KOPT-K1 (cell line): ENCODE results near the gene CABP7.
A peak's percentile ranks its signal among the peaks of the same experiment; 100 is the strongest.
"Not testable (repeated sequence)": the region's sequence is repeated elsewhere in the genome, so short reads cannot be mapped to it uniquely, and the experiment has no call there.

Experiments used
- H3K27ac ChIP-seq: fragments of 200-600 bp; sonication (generic); 2 replicates; pipeline ENCODE4 v1.5.1; 2016; ENCODE audit warnings: antibody characterized with exemption, mild to moderate bottlenecking, low read depth, low read length; ENCODE audit not compliant: poor library complexity, severe bottlenecking
- H3K36me3 ChIP-seq: fragments of 200-600 bp; sonication (generic); 2 replicates; pipeline ENCODE4 v1.5.1; 2017; ENCODE audit warnings: antibody characterized with exemption, mild to moderate bottlenecking, low read length, moderate library complexity; ENCODE audit not compliant: insufficient read depth
- H3K9me3 ChIP-seq: fragments of 200-600 bp; sonication (generic); 2 replicates; pipeline ENCODE4 v1.5.1; 2017; ENCODE audit warnings: antibody characterized with exemption, low read length, mild to moderate bottlenecking; ENCODE audit not compliant: insufficient read depth, poor library complexity, severe bottlenecking

Gene CABP7

GRCh38 chr22:29741926-29742325, 22.1 kb downstream of the CABP7 start:
- Histone ChIP-seq H3K36me3 (no peaks in the 10 kb centered on the region; the same call in 1 of the 2 replicates), H3K9me3 (no peaks in the 10 kb centered on the region), H3K27ac (peak overlapping the region; percentile 64)

GRCh38 chr22:29742326-29742725, 22.5 kb downstream of the CABP7 start:
- Histone ChIP-seq H3K9me3 (no peaks in the 10 kb centered on the region), H3K36me3 (no peaks in the 10 kb centered on the region; the same call in 1 of the 2 replicates), H3K27ac (peak overlapping the region; percentile 64)

DNA sequence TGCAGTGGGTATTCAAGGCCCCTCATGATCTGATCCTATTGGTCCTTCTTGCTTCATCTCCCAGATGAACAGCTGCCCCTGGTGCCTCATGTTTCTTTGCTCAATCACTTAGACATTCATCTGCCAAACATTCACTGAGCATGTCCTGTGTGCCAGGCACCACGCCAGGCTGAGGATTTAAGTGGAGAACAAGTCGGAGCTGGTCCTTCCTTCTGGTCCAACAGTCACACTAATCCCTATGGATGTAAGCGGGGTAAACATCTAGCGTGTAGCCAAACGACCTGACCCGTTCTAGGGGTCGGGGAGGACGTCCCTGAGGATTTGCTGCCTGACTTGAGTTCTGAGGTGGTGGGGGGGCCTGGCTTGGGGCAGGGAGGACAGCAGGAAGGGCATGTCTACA, 25.1 kb downstream of the CABP7 start:
- Histone ChIP-seq H3K36me3 (peaks cover 4% of the 10 kb centered on the region; the same call in 1 of the 2 replicates), H3K9me3 (no peaks in the 10 kb centered on the region), H3K27ac (no peak overlapping the region)

DNA sequence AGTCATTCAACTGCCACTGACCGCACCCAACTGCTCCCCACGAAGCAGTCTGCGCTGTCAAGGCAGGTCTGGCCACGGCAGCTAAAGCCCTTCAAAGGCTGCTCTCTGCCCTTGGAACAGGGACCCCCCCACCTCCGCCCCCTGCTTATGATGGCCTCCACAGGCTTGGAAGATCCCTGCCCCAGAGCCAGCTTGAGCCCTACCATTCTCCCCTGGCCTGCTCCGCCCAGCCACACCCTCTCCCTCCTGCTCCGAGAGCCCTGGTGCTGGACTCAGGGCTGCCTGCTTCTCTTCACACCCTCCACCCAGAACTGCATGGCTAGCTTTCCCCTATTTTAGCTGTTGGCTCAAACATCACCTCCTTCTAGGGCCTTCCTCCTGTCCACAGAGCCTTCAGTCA, 28.0 kb downstream of the CABP7 start:
- Histone ChIP-seq H3K27ac (no peak overlapping the region), H3K36me3 (peaks cover 4% of the 10 kb centered on the region; the same call in 1 of the 2 replicates)

DNA sequence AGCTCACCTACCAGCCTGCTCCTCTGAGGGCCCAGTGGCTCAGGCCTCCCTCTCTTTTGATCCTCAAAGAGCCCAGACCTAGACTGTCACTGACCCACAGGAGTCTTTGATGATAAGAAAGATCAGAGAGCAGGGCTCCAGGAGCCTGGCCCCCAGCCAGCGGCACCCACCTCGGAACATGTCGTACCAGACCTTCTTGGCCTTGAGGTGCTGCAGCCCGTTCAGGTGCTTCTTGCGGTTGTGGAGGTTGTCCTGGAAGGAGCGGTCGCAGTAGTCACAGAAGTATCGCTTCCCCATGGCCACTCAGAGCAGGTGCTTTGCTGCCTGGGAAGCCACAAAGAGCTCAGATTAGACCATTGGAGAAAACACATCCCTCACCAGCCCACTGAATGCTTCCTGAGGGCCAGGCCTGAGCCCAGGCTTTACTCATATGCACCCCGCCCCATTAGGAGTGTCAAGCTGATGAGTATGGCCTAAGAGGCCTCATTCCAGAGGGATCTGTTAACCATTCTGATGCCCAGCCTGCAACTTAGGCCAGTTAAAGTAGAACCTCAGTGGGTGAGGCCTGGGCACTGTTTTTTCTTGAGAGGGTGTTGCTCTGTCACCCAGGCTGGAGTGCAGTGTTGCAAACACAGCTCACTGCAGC, 28.6 kb downstream of the CABP7 start:
- Histone ChIP-seq H3K9me3 (no peaks in the 10 kb centered on the region), H3K36me3 (peaks cover 4% of the 10 kb centered on the region; the same call in 1 of the 2 replicates), H3K27ac (peak overlapping the region; percentile 1)

More for the DNA sequence above, 28.0 kb downstream of the CABP7 start:
- no peaks in the 10 kb centered on the region for H3K9me3 ChIP-seq

DNA sequence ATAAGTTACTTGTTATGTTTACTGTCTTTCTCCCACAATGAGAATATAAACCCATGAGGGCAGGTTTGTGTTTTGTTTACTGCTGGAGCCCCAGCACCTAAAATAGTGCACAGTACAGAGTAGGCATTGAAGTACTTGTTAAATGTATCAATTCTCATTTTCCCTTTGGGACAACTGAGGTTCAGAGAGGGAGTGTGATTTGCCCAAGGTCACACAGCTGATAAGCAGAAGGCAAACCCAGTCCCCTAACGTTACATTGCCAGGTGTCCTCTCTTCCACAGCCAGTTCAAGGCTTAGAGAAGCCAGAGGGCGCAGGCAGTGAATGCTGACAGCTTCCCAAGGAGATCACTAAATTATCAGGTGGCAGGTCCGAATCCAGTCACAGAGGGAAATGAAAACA, 30.2 kb downstream of the CABP7 start:
- Histone ChIP-seq H3K36me3 (peaks cover 4% of the 10 kb centered on the region; the same call in 1 of the 2 replicates), H3K27ac (peak overlapping the region; percentile 71), H3K9me3 (no peaks in the 10 kb centered on the region)

GRCh38 chr22:29750559-29751538, 31.0 kb downstream of the CABP7 start:
- H3K27ac ChIP-seq, result peak overlapping the region; percentile 71
- H3K9me3 ChIP-seq, result no peaks in the 10 kb centered on the region
- peaks cover 4% of the 10 kb centered on the region; the same call in 1 of the 2 replicates for H3K36me3 ChIP-seq

DNA sequence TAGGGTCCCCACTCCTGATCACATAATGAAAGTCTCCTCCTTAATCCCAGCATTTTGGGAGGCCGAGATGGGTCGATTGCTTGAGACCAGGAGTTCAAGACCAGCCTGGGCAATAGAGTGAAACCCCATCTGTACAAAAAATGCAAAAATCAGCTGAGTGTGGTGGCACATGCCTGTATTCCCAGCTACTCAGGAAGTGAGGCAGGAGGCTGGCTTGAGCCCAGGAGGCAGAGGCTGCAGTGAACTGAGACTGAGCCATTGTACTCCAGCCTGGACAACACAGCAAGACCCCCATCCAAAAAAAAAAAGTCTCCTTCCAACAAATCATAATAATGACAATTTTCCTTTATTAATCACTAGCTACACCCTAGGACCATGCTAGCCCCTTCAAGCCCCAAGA, 31.9 kb downstream of the CABP7 start:
- H3K9me3 ChIP-seq, result no peaks in the 10 kb centered on the region
- H3K27ac ChIP-seq, result peak overlapping the region; percentile 71
- H3K36me3 ChIP-seq, result peaks cover 4% of the 10 kb centered on the region; the same call in 1 of the 2 replicates

DNA sequence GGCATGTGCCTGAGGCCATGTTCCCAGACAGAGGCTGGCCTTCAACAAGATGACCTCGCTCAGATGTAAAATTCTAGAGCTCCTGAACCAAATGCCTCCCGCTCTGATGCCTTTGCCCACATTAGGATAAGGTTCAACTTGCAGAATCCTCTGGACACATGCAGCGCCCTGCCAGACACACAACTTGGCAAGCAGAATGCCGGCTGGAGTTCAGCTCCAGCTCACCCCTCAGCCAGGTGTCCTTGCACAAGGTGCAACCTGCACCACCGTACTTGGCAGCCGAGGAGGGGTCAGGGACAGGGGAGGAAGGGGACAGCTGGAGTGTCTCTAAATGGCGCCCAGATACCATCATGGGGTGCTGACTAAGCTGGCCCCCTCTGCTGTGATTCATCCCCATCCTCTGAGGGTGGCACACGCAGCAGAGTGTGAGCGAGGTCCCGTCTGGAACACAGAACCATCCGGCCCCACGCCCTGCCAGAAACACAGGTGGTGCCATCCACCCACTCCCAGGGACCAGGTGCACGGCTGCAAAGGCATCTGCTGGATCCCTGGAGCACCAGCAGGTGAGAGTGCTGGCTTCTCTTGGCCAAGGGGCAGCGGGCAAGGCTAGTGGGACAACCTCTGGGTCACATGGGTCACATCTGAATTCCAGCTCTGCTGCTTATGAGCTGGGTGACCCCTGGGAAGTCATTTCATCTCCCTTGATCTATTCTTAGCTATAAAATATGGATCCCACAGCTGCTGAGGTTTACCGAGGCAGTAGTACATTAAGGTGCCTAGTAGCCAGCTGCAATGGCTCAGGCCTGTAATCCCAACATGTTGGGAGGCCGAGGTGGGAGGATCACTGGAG, 34.2 kb downstream of the CABP7 start:
- no peak overlapping the region for H3K27ac ChIP-seq
- H3K36me3 ChIP-seq, result no peaks in the 10 kb centered on the region
- H3K9me3 ChIP-seq, result no peaks in the 10 kb centered on the region

- H3K9me3 ChIP-seq, H3K36me3 ChIP-seq, H3K27ac ChIP-seq: not testable (repeated sequence)
Observed at GRCh38 chr22:29754658-29755395, 35.0 kb downstream of the CABP7 start.

- no peaks in the 10 kb centered on the region for H3K9me3 ChIP-seq
- H3K36me3 ChIP-seq, result no peaks in the 10 kb centered on the region
- H3K27ac ChIP-seq, result no peak overlapping the region
Observed at GRCh38 chr22:29755889-29756288, 36.1 kb downstream of the CABP7 start.

GRCh38 chr22:29756341-29756740, 36.5 kb downstream of the CABP7 start:
- H3K9me3 ChIP-seq, result no peaks in the 10 kb centered on the region
- H3K36me3 ChIP-seq, result no peaks in the 10 kb centered on the region
- no peak overlapping the region for H3K27ac ChIP-seq

GRCh38 chr22:29757096-29757495, 37.3 kb downstream of the CABP7 start:
- no peak overlapping the region for H3K27ac ChIP-seq
- H3K36me3 ChIP-seq, result no peaks in the 10 kb centered on the region

GRCh38 chr22:29758068-29758622, 38.3 kb downstream of the CABP7 start:
- no peak overlapping the region for H3K27ac ChIP-seq
- H3K9me3 ChIP-seq, result no peaks in the 10 kb centered on the region
- no peaks in the 10 kb centered on the region for H3K36me3 ChIP-seq

More at GRCh38 chr22:29757096-29757495, 37.3 kb downstream of the CABP7 start:
- no peaks in the 10 kb centered on the region for H3K9me3 ChIP-seq
